Measurements from ENCODE around the gene SLC6A17. TPM values are rescaled to one million over a fixed set of nuclear protein-coding genes. Genes with fewer than 3 reads are reported as not detected.

The SLC6A17 gene
- total RNA-seq, 4 donors from 2014 or later, result 0.06 to 0.19 (median 0.12) TPM; not detected in 1

- DNase-seq (ENCODE audit: low spot score) (no peak), ATAC-seq (ENCODE audit: low FRiP score) (no peak)
- TF ChIP-seq CTCF (IDR thresholded peaks at IDR 0.05), result no peak
Measured at GRCh38 chr1:110224240-110224995, 74.1 kb downstream of the SLC6A17 start.

- TF ChIP-seq CTCF (IDR thresholded peaks at IDR 0.05), result no peak
- no peak for DNase-seq (ENCODE audit: low spot score)
- no peak for ATAC-seq (ENCODE audit: low FRiP score)
Measured at GRCh38 chr1:110225212-110225611, 74.9 kb downstream of the SLC6A17 start.

GRCh38 chr1:110225756-110226404, 75.6 kb downstream of the SLC6A17 start:
- TF ChIP-seq CTCF (IDR thresholded peaks at IDR 0.05), result no peak
- ATAC-seq (ENCODE audit: low FRiP score) (no peak), DNase-seq (ENCODE audit: low spot score) (no peak)

GRCh38 chr1:110227774-110228173, 77.5 kb downstream of the SLC6A17 start:
- DNase-seq (ENCODE audit: low spot score) (no peak), ATAC-seq (ENCODE audit: low FRiP score) (no peak)
- TF ChIP-seq CTCF (IDR thresholded peaks at IDR 0.05), result no peak

- ATAC-seq (ENCODE audit: low FRiP score), result no peak
- no peak for TF ChIP-seq CTCF (IDR thresholded peaks at IDR 0.05)
Measured at GRCh38 chr1:110228381-110228780, 78.1 kb downstream of the SLC6A17 start.

DNA sequence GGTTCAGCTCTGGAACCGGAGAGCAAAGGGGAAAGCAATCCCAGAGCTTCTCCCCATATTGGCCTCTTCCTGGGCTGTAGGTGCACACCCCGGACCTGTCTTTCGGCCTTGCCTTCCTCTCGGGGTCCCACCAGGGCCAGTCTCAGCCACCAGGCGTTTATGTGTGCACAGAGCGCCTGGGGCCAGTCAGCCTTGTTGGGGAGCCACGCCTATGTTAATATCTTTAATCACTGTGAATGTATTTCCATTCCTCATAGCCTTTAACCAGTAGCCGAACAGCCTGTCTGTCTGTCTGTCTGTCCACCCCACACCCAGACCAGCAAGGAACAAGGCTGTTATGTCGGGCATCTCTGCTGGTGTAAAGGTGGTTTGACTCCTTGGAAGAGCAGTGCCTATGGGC, 78.6 kb downstream of the SLC6A17 start:
- ATAC-seq (ENCODE audit: low FRiP score) (no peak), DNase-seq (ENCODE audit: low spot score) (no peak)
- TF ChIP-seq CTCF (IDR thresholded peaks at IDR 0.05), result no peak

More at GRCh38 chr1:110228381-110228780, 78.1 kb downstream of the SLC6A17 start:
- DNase-seq (ENCODE audit: low spot score), result no peak
